ENCODE data around the gene SPINK5.

SPINK5 gene

DNA sequence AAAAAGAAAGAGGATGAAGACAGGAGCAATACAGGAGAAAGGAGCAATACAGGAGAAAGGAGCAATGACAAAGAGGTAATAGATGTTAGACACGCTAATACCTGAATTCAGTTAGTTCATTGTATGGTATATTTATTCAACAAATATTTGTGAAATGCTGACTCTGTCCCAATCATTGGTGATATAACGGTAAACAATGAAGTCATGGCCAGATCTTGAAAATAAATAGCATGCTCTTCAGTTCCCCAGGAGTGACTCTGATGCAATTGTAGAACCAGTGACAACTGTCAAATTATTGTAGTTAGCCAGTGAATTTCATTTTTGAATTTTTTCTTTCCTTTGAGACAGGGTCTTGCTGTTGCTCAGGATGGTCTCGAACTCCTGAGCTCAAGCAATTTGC is 56.5 kb downstream of the SPINK5 start:
- no peaks in the 10 kb centered on the region for H4K20me1 ChIP-seq (ENCODE audit: low read depth, low read length)
- no peaks in the 10 kb centered on the region for H3K79me2 ChIP-seq (ENCODE audit: insufficient read depth, low read length)
- H3K4me2 ChIP-seq (ENCODE audit: low read depth, low read length, poor library complexity, severe bottlenecking) = no peak overlapping the region
- no peak overlapping the region for H2AFZ ChIP-seq (ENCODE audit: low read depth, low read length, severe bottlenecking)
- H3K36me3 ChIP-seq (ENCODE audit: low read length) = no peaks in the 10 kb centered on the region
- no peak overlapping the region for H3K4me3 ChIP-seq (ENCODE audit: insufficient read depth, low read length, poor library complexity, severe bottlenecking)
- TF ChIP-seq EZH2phosphoT487 (conservative IDR thresholded peaks at IDR 0.05; ENCODE audit: low read length) = no peak
- TF ChIP-seq, protein P1, sequence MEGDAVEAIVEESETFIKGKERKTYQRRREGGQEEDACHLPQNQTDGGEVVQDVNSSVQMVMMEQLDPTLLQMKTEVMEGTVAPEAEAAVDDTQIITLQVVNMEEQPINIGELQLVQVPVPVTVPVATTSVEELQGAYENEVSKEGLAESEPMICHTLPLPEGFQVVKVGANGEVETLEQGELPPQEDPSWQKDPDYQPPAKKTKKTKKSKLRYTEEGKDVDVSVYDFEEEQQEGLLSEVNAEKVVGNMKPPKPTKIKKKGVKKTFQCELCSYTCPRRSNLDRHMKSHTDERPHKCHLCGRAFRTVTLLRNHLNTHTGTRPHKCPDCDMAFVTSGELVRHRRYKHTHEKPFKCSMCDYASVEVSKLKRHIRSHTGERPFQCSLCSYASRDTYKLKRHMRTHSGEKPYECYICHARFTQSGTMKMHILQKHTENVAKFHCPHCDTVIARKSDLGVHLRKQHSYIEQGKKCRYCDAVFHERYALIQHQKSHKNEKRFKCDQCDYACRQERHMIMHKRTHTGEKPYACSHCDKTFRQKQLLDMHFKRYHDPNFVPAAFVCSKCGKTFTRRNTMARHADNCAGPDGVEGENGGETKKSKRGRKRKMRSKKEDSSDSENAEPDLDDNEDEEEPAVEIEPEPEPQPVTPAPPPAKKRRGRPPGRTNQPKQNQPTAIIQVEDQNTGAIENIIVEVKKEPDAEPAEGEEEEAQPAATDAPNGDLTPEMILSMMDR (IDR thresholded peaks at IDR 0.05; ENCODE audit: insufficient read depth, low read length, poor library complexity, severe bottlenecking) = no peak
- H3K9me2 ChIP-seq (replicated peaks; ENCODE audit: insufficient read depth, low read length) = no peaks in the 10 kb centered on the region
- no peaks in the 10 kb centered on the region for H3K27me3 ChIP-seq (ENCODE audit: low read length)
- H3K27ac ChIP-seq (ENCODE audit: low read depth, low read length) = no peak overlapping the region
- H3K9me3 ChIP-seq (ENCODE audit: insufficient read depth, low read length) = no peaks in the 10 kb centered on the region
- H3F3A ChIP-seq (ENCODE audit: insufficient read depth) = no peaks in the 10 kb centered on the region
- H3K9ac ChIP-seq (ENCODE audit: low read length) = no peak overlapping the region

DNA sequence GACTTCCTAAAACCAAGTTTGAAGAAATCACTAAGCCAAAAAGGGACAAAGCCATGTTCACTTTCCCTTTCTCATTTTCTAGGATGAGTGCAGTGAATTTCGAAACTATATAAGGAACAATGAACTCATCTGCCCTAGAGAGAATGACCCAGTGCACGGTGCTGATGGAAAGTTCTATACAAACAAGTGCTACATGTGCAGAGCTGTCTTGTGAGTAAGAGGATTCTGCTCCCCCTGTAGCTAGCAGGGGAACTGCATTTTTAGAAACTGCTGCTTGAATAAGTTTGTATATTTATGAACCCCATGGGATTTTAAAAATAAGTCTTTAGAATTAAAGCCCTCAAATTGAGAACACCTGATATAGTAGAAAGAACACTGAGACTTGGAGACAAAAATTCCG is 61.9 kb downstream of the SPINK5 start:
- H3K4me2 ChIP-seq (ENCODE audit: low read depth, low read length, poor library complexity, severe bottlenecking) = no peak overlapping the region

DNA sequence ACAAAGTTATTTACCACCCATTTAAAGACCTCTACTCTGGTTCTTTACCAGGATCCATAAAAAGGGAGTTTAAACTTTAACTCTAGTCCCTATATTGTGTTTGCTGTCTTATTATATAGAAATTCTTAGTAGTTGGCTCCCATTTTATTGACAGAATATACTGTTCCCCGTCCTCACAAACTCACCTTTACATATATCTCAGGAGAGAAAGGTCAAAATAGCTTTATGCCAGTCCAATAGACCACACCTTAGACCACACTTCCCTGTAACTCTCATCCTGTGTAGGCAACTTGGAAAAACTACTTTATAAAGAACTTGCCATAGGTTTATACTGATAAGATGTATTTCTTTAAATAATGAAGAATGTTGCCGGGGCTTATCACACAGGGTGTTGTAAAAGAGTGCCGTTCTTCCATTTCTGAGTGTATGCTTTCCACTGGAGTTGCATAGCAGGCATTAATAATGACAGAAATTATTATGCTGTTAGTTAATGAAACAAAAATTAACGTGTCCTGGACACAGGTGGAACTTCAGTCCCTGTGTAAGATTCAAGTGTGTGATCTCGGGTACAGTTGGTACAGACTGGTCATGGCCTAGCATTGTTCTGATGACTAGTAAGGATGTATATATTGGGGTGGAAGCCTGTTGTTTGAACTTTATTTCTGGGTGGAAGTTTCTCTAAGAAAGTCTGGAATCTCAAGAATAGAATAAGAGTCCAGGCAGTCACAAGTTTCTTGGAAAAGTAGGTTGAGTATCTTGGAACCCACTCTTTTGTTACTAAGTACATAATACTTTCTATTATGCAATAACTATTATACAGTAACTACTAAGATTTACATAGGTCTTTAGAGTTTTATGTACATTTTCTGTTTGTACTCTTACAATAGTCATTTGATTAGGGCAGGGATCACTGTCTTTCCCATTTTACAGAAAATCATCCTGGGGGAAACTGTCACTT is 71.6 kb downstream of the SPINK5 start:
- TF ChIP-seq, protein P1 (IDR thresholded peaks at IDR 0.05; ENCODE audit: insufficient read depth, low read length, poor library complexity, severe bottlenecking) = no peak
- no peak for TF ChIP-seq EZH2phosphoT487 (conservative IDR thresholded peaks at IDR 0.05; ENCODE audit: low read length)
- Histone ChIP-seq H3K36me3 (ENCODE audit: low read length) (no peaks in the 10 kb centered on the region), H3K27me3 (ENCODE audit: low read length) (no peaks in the 10 kb centered on the region), H3K9me2 (replicated peaks; ENCODE audit: insufficient read depth, low read length) (no peaks in the 10 kb centered on the region), H3K9ac (ENCODE audit: low read length) (no peak overlapping the region), H4K20me1 (ENCODE audit: low read depth, low read length) (no peaks in the 10 kb centered on the region), H3K27ac (ENCODE audit: low read depth, low read length) (no peak overlapping the region), H3K4me2 (ENCODE audit: low read depth, low read length, poor library complexity, severe bottlenecking) (no peak overlapping the region), H3K79me2 (ENCODE audit: insufficient read depth, low read length) (no peaks in the 10 kb centered on the region), H2AFZ (ENCODE audit: low read depth, low read length, severe bottlenecking) (no peak overlapping the region), H3K4me3 (ENCODE audit: insufficient read depth, low read length, poor library complexity, severe bottlenecking) (no peak overlapping the region), H3F3A (ENCODE audit: insufficient read depth) (no peaks in the 10 kb centered on the region), H3K9me3 (ENCODE audit: insufficient read depth, low read length) (no peaks in the 10 kb centered on the region)

More for the DNA sequence above, 61.9 kb downstream of the SPINK5 start:
- Histone ChIP-seq H4K20me1 (ENCODE audit: low read depth, low read length) (no peaks in the 10 kb centered on the region), H3K9me2 (replicated peaks; ENCODE audit: insufficient read depth, low read length) (no peaks in the 10 kb centered on the region), H3K79me2 (ENCODE audit: insufficient read depth, low read length) (no peaks in the 10 kb centered on the region), H3K4me3 (ENCODE audit: insufficient read depth, low read length, poor library complexity, severe bottlenecking) (no peak overlapping the region), H3K27me3 (ENCODE audit: low read length) (no peaks in the 10 kb centered on the region), H3K27ac (ENCODE audit: low read depth, low read length) (no peak overlapping the region), H3F3A (ENCODE audit: insufficient read depth) (no peaks in the 10 kb centered on the region), H2AFZ (ENCODE audit: low read depth, low read length, severe bottlenecking) (no peak overlapping the region), H3K36me3 (ENCODE audit: low read length) (no peaks in the 10 kb centered on the region), H3K9me3 (ENCODE audit: insufficient read depth, low read length) (no peaks in the 10 kb centered on the region), H3K9ac (ENCODE audit: low read length) (no peak overlapping the region)
- TF ChIP-seq, protein P1 (IDR thresholded peaks at IDR 0.05; ENCODE audit: insufficient read depth, low read length, poor library complexity, severe bottlenecking) = no peak
- no peak for TF ChIP-seq EZH2phosphoT487 (conservative IDR thresholded peaks at IDR 0.05; ENCODE audit: low read length)
